Measurements from ENCODE around the gene ARID5A.

The ARID5A gene

DNA sequence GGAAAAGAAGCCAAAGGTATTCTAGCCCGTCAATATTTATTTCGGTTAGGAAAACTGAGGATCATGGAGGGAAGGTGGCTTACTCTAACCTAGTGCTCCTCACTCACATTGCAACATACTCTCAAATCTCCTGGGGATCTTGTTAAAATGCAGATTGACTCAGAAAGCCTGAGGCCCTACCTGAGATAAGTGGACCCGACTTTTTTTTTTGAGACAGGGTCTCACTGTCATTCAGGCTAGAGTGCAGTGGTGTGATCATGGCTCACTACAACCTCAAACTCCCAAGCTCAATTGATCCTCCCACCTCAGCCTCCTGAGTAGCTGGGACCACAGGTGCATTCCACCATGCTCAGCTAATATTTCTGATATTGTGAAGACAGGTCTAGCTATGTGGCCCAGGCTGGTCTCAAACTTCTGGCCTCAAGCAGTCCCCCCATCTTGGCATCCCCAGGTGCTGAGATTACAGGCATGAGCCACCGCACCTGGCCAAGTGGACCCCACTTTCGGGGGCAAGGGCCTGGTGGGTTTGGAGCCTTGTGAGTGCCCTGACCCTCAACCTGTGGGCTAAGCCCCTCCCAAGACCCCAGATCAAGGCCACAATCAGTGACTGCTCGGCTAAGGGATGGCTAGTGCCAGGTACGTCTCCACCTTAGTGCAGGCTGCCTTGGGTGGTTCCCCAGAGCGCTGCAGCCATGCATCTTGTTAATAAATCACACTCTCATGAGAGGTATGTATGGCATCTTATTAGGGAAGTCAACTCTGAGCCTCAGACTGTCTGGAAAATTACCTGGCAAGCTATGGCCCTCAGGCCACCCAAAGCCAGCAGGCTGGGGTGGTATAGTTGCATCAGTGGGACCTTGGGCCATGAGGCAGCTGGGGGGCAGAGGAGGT, 30.3 kb upstream of the ARID5A start:
- DNase-seq (ENCODE audit: extremely low read depth in 1 of 2, low read depth in 1 of 2), result no peak

DNA sequence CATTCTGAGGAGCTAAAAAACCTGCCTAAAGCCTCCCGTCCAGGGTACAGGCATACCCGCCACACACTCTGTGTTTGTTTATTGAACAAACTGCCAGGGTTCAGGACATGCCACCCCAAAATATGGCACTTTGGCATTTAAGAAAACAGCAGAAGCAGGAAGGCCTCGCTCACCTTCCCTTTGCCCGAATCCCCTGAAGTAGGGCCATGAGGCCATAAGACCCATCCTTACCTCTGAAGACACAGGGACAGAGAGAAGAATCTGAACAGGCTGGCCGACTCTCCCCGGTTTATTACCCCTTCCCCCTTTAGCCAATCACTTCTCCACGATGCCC, 29.7 kb upstream of the ARID5A start:
- DNase-seq (ENCODE audit: extremely low read depth in 1 of 2, low read depth in 1 of 2), result no peak

GRCh38 chr2:96507957-96508520, 28.5 kb upstream of the ARID5A start:
- peak; percentile 79 to 88 for DNase-seq (ENCODE audit: extremely low read depth in 1 of 2, low read depth in 1 of 2)

DNA sequence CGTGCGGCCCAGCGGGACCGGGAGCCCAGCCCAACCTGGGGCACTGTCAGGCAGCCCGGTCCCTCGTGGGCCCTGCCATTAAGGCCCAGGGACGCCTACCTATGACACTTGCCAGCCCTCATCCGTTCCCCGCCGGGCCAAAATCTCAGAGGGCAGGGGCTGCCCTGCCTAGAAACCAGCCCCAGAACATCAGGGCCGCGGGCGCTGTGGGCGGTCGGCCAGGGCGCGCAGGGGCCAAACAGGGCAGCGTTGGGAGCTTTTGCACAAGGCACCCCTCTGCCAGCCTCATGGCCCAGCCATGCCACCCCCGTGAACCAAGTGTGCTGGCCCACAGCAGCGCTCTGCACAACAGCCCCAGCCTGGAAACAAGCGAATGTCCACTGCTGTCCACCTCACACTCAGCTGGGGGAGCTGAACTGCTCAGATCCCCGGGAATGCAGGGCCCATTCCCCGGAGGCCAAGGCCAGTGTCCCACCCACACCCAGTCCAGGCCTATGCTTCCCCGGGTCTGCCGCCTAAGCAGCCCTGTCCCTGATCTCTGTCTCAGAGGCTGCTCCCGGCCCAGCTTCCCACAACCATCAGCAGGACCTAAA, 27.9 kb upstream of the ARID5A start:
- no peak for DNase-seq (ENCODE audit: extremely low read depth in 1 of 2, low read depth in 1 of 2)

DNA sequence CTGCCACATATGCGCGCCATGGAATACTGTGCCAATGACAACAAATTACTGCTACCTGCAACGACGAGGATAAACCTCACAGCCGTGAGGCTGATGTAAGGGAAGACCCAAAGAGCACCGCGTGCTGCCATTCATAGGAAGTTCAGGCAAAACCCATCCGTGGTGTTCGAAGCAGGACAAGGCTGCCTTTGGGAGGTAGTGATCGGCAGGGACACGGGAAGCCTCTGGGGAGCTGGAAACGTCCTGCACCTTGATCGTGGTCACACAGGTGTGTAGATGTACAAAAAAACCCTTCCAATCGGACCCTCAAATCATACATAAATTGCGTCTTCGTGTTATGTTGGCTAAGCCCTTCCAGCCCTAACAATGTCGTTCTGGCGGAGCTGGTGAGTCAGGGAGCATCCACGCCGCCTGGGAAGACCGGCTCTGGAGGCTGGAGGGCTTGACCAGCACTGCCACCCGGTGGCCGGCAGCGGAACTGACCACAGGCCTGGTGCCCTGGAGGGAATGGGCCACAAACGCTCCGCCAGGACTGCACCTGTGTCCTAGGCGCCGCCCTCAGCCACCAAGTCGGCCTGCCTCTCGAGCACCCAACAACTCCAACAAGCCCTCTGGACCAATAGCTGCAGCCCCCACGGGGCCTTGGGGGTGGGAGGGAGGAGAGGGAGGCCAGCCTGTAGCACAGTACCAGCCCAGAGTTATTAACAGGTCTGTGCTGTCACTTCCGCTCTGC, 27.3 kb upstream of the ARID5A start:
- peak in 1 of 2 donors; percentile 21 for DNase-seq (ENCODE audit: extremely low read depth in 1 of 2, low read depth in 1 of 2)

DNA sequence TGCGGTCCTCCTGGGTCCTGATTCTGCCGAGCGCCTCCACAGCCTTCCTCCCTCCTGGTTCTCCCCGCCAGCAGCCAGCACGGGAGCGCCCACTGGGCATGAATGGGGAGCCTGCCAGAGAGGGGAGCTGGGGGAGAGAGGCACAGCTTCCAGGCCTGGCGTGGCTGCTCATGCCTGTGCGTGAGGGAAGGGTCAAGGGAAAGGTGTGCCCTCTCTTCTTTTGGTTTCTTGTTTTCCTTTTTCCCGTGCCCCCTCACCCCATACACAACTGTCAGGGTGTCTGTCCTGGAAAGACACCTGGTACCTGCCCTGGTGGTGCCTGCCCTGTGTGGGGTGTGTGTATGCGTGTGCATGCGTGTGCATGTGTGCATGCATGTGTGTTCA, 26.7 kb upstream of the ARID5A start:
- no peak for DNase-seq (ENCODE audit: extremely low read depth in 1 of 2, low read depth in 1 of 2)

GRCh38 chr2:96510931-96511595, 25.5 kb upstream of the ARID5A start:
- DNase-seq (ENCODE audit: extremely low read depth in 1 of 2, low read depth in 1 of 2), result no peak

DNA sequence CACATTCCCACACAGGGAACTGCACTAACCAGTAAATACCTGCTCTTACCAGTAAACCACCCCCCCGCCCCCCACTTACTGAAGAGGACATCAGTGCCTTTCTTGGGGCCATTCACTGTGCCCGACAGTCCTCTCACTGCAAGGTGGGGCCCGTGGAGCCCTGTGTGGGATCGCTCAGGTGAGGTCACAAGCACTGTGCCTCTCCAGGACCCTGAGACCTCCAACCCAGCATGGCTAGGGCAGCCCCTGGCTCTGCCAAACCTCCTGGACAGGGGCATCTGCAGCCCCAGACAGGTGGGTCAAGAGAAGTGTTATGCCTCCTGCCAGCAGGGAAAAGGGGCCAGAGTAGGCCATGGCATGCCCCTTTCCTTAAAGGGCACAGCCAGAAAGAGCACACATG, 24.7 kb upstream of the ARID5A start:
- DNase-seq (ENCODE audit: extremely low read depth in 1 of 2, low read depth in 1 of 2), result no peak

- no peak for DNase-seq (ENCODE audit: extremely low read depth in 1 of 2, low read depth in 1 of 2)
These were observed 24.2 kb upstream of the ARID5A start for GRCh38 chr2:96512341-96512740.

- no peak for DNase-seq (ENCODE audit: extremely low read depth in 1 of 2, low read depth in 1 of 2)
These were observed 22.0 kb upstream of the ARID5A start for GRCh38 chr2:96514521-96514920.

GRCh38 chr2:96517079-96517478, 19.5 kb upstream of the ARID5A start:
- DNase-seq (ENCODE audit: extremely low read depth in 1 of 2, low read depth in 1 of 2), result no peak

- DNase-seq (ENCODE audit: extremely low read depth in 1 of 2, low read depth in 1 of 2), result no peak
These were observed 16.3 kb upstream of the ARID5A start for GRCh38 chr2:96520231-96520630.

DNA sequence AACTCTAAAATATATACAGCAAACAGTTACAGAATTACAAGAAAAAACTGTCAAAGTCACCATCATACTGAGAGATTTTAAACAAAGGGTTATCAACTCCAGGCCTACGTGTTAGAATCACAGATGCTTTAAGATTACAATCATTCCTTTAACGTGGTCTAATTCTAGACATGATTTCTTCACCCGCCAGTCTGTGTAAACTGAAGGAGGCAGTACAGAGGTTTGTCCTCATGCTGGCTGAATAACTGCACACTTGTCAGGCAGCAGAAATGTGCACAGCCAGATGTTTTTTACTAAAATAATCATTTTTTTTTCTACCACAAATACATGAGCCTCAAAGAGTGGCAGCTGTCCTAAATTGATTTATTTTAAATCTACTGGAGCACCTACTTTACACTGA, 15.9 kb upstream of the ARID5A start:
- DNase-seq (ENCODE audit: extremely low read depth in 1 of 2, low read depth in 1 of 2), result no peak

GRCh38 chr2:96521219-96521618, 15.3 kb upstream of the ARID5A start:
- DNase-seq (ENCODE audit: extremely low read depth in 1 of 2, low read depth in 1 of 2), result no peak

DNA sequence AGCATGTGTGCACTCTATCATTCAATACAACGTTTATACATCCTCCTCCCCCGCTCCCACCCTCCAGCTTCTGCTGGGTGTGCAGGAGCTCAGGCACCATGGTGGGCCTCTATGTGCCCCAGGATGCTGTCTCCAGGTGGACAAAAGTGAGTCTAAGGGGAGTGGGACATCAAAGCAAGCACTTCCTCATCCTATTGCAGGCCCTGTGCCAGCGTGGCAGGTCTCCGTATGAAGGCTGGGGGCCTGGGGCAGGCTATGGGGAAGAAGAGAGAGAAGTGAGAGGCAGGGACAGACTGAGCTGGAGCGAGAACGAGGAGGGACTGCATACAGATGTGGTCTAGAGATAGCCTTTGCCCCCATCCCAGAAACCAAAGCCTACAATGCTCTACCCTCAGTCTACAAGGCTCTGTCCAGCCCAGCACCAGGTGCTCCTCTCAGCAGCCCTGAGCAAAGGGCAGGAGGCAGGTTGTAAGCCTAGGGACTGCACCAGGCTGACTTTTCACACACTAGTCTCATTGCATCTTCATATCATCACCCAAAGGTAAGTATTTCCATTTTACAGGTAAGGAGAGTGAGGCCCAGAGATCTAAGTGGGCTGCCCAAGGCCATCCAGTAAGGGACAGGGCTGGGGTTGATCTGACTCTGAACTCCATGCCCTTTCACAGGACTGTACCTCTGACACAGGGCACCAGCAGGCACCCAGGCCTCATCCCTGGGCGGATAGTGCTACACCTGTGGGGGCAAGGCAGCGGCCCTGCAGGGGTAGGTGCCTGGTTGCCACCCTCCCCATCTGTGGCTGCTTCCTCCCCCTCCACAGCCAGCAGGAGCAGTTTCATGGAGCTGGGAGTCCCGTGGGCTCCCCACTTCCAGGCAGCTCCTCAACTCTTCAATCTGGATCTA, 14.0 kb upstream of the ARID5A start:
- no peak for DNase-seq (ENCODE audit: extremely low read depth in 1 of 2, low read depth in 1 of 2)

DNA sequence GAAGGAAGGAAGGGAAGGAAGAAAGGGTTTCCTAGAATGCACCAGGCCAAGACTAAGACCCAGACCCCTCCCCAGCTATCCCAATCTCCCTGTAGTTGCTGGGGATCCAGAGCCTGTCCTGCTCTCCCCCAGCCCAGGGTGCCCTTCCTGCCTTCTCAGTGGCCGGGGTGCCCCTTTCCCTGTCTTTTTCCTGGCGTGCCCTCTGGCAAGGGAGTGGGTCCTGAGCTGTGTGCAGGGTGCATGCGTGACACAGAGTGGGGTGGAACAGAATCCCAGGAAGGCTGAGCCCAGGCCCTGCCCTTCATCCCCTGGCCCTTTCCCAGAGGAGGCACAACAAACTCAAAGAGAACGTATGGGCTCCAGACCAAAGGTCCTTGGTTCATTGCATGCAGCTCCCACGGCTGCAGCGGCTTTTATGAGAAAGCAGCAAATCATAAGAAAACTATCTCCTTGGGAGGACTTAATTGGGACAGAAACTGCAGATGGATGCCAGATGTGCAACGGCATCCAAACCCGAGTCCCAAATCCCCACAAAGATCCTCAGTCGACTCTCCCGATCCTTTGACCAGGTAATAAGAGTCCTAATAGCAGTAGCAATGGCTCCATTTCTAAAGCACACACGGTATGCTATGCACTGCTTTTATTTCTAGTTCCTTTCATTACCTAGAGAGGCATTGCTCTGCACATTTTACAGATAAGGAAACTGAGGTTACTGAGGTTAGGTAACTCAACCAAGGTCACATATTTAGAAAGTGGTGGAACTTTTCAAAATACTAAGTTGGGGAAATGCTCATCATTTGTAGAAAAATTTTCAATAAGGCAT, 12.7 kb upstream of the ARID5A start:
- no peak for DNase-seq (ENCODE audit: extremely low read depth in 1 of 2, low read depth in 1 of 2)

DNA sequence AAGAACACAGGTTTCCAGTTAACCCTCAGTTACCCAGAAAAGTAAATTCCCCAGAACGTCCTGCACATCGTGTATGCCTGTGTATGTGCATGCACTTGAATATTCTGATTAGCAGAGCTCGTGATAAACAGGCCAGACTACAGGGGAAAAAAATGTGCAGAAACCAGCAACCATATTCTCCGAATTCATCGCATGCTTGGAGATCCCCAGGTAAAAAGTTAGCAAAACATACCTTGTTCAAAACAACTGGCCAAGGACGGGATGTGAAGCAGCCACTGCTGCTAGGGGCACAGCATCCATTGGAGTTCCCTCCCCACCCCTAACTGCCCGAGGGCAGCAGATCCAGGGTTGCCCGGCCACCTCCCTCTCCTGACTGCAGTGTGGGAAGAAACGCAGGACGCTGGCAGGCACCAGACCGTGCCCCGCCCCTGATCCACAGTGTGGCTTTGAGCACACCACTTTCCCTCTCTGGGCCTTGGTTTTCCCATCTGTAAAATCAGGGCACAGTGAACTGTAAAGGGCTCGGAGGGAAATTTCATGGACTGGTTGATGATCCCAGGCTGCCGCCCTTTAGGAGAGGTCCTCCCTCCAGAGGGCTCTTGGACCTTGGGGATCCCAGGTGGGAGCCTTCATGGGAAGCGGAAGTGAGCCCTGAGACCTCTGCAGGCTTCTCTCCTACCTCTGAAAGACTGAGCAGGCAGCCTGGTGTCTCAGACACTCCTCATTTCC, 11.9 kb upstream of the ARID5A start:
- DNase-seq (ENCODE audit: extremely low read depth in 1 of 2, low read depth in 1 of 2), result no peak

- DNase-seq (ENCODE audit: extremely low read depth in 1 of 2, low read depth in 1 of 2), result no peak
These were observed 11.4 kb upstream of the ARID5A start for GRCh38 chr2:96525211-96525507.

- DNase-seq (ENCODE audit: extremely low read depth in 1 of 2, low read depth in 1 of 2), result no peak
These were observed 10.4 kb upstream of the ARID5A start for GRCh38 chr2:96526101-96526591.

All from activated CD8-positive, alpha-beta memory T cell treated with anti-CD3 and anti-CD28 coated beads for 1 hour (primary cell).